Fibroblast of skin of abdomen (primary cell): ENCODE data around the gene ACTRT3. TPM values are rescaled to one million over a fixed set of nuclear protein-coding genes. Genes with fewer than 3 reads are reported as not detected.
A peak's percentile ranks its signal among the peaks of the same experiment; 100 is the strongest.

ENCODE experiments used
- DNase-seq: peaks from one replicate; pipeline ENCODE4 v3.0.0-alpha.2; 2013
- polyA plus RNA-seq, 2 experiments: library from polyadenylated mRNA; unstranded; fragments of 120-200 nt; gene quantifications; one replicate each; pipeline ENCODE4 v1.2.1, GENCODE V29; 2013; ENCODE audit not compliant: insufficient read length in 2 of 2

ACTRT3 gene
- polyA plus RNA-seq (2013, experiment 1 of 2; ENCODE audit: insufficient read length): 2.8 TPM
- polyA plus RNA-seq (2013, experiment 2 of 2; ENCODE audit: insufficient read length): 2.7 TPM

GRCh38 chr3:169769287-169770181 is at the start of gene ACTRT3:
ACTRT3 (minus strand) TSS chr3:169769561; CDS start chr3:169769520, 41 bp downstream.
- peak; percentile 59 for DNase-seq

GRCh38 chr3:169818316-169818715 is 49.0 kb upstream of the ACTRT3 start:
- peak; percentile 59 for DNase-seq

- DNase-seq: no peak
Observed at GRCh38 chr3:169815590-169816150, 46.3 kb upstream of the ACTRT3 start.

GRCh38 chr3:169813757-169814517 is 44.6 kb upstream of the ACTRT3 start:
- no peak for DNase-seq

- no peak for DNase-seq
Observed at GRCh38 chr3:169813278-169813677, 43.9 kb upstream of the ACTRT3 start.

GRCh38 chr3:169812332-169813235 is 43.2 kb upstream of the ACTRT3 start, which contains the start of the genes LRRC34 and LRRIQ4:
LRRC34 (minus strand) TSS chr3:169812904; CDS start chr3:169812548, 356 bp downstream.
LRRIQ4 (plus strand) TSS chr3:169812870; CDS start chr3:169821922, 9,052 bp downstream.
- peak; percentile 76 for DNase-seq

GRCh38 chr3:169811631-169812331 is 42.4 kb upstream of the ACTRT3 start:
- peak; percentile 57 for DNase-seq

GRCh38 chr3:169809230-169809795 is 40.0 kb upstream of the ACTRT3 start:
- DNase-seq: no peak

- DNase-seq: no peak
Observed at GRCh38 chr3:169804681-169805080, 35.3 kb upstream of the ACTRT3 start.

GRCh38 chr3:169792359-169792758 is 23.0 kb upstream of the ACTRT3 start:
- no peak for DNase-seq

- peak; percentile 17 for DNase-seq
Observed at GRCh38 chr3:169790687-169791429, 21.5 kb upstream of the ACTRT3 start.

- DNase-seq: no peak
Observed at GRCh38 chr3:169790219-169790618, 20.9 kb upstream of the ACTRT3 start.

GRCh38 chr3:169787791-169788190 is 18.4 kb upstream of the ACTRT3 start:
- DNase-seq: no peak

- no peak for DNase-seq
Observed at GRCh38 chr3:169787120-169787519, 17.8 kb upstream of the ACTRT3 start.

- no peak for DNase-seq
Observed at GRCh38 chr3:169781209-169781855, 12.0 kb upstream of the ACTRT3 start.

- no peak for DNase-seq
Observed at GRCh38 chr3:169780742-169781141, 11.4 kb upstream of the ACTRT3 start.

GRCh38 chr3:169777822-169778221 is 8.5 kb upstream of the ACTRT3 start:
- DNase-seq: no peak

GRCh38 chr3:169774186-169774585 is 4.8 kb upstream of the ACTRT3 start:
- DNase-seq: no peak
